Measurements from ENCODE around the gene BMPER.

The BMPER gene

DNA sequence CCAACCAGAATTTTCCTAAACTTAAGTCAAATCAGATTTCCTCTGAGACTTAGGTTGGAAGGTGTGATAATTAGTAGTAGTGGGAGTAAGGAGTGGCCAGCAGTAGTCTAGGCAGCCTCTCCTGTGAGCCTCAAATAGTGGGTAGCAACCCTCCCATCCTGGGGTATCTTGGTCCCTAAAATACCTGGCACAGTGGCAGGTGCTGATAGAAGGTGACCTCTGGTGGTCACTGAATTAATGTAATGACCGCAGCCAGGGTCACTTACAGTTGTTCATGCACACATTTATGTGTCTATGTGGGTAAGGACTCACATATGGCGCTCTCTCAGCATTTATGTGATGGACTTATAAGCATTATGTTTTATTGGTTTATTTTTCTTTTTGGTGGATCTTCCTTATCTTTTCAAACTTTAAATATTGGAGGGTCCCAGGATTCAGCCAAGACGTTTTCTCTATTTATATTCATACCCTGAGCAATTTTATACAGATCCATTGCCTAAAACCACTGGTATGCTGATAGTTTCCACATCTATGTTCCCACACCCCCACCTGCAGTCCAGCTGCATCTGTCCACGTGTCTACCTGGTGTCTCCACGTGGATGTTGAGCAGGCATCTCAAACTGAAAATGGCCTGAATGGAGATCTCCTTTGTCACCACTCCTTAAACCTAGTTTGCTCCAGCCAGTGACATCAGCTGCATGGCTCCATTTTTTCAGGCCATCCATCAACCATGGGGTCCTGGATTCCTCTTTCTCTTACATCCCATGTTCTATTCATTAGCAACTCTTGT is 18.3 kb downstream of the BMPER start:
- TF ChIP-seq, protein P1, sequence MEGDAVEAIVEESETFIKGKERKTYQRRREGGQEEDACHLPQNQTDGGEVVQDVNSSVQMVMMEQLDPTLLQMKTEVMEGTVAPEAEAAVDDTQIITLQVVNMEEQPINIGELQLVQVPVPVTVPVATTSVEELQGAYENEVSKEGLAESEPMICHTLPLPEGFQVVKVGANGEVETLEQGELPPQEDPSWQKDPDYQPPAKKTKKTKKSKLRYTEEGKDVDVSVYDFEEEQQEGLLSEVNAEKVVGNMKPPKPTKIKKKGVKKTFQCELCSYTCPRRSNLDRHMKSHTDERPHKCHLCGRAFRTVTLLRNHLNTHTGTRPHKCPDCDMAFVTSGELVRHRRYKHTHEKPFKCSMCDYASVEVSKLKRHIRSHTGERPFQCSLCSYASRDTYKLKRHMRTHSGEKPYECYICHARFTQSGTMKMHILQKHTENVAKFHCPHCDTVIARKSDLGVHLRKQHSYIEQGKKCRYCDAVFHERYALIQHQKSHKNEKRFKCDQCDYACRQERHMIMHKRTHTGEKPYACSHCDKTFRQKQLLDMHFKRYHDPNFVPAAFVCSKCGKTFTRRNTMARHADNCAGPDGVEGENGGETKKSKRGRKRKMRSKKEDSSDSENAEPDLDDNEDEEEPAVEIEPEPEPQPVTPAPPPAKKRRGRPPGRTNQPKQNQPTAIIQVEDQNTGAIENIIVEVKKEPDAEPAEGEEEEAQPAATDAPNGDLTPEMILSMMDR (IDR thresholded peaks at IDR 0.05; ENCODE audit: extremely low read depth, missing control alignments) = no peak
- no peak for DNase-seq (ENCODE audit: low spot score)

DNA sequence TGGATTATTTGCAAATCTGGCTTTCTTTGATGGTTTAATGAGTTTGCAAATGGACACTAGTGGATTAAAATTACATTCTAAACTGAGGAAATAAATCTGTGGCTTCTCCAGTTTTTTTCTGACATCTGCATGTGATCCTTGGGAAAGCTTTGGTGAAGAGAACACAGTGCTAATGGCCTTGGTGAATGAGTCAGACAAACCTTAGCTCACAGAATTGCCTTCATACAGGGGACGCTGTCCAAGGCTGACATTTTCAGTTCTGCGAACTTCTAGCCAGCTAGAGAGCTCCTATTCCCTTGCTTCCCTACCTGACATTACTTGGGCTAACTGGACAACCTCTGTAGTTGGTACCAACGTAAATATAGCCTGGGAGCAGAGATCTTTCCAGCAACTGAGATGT is 21.2 kb downstream of the BMPER start:
- TF ChIP-seq, protein P1 (IDR thresholded peaks at IDR 0.05; ENCODE audit: extremely low read depth, missing control alignments) = no peak
- no peak for DNase-seq (ENCODE audit: low spot score)

DNA sequence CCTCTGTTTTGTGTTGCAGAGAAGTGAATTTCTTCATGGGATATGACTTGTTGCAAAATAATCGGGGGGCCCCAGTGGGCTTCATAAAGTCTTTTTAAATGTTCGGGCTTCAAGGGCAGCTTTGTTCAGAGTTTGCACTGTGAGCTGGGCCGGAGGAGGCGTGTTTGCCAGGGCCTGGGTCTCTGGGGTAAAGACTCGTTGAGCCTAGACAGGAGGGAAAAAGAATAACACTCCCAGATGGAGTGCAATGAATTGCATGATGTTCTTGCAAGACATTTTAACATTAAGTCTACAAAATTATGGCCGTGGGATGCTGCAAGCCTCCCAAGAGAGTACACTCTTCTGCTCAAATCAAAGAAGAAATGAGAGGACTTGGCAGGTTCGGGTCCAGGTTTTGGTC is 23.6 kb downstream of the BMPER start:
- TF ChIP-seq, protein P1 (IDR thresholded peaks at IDR 0.05; ENCODE audit: extremely low read depth, missing control alignments) = no peak
- DNase-seq (ENCODE audit: low spot score) = no peak

DNA sequence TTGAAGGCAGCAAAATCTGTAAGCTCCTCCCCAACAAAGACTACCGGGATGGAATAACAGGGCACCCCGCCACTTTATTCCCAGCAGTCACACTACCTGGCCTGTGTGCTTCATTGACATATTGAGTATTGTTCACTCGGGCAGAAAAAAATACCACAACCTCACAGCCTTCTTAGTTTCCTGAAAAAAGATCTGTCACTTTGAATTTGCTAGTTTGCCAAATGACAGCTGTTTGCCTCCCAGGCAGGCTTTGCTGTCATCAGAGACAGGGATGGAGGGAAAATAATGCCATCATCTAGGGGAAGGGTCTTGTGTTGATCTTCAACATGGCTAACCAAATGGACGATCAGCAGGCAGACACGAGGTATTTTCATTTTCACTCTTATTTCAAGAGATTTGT is 26.9 kb downstream of the BMPER start:
- no peak for DNase-seq (ENCODE audit: low spot score)
- TF ChIP-seq, protein P1 (IDR thresholded peaks at IDR 0.05; ENCODE audit: extremely low read depth, missing control alignments) = no peak

DNA sequence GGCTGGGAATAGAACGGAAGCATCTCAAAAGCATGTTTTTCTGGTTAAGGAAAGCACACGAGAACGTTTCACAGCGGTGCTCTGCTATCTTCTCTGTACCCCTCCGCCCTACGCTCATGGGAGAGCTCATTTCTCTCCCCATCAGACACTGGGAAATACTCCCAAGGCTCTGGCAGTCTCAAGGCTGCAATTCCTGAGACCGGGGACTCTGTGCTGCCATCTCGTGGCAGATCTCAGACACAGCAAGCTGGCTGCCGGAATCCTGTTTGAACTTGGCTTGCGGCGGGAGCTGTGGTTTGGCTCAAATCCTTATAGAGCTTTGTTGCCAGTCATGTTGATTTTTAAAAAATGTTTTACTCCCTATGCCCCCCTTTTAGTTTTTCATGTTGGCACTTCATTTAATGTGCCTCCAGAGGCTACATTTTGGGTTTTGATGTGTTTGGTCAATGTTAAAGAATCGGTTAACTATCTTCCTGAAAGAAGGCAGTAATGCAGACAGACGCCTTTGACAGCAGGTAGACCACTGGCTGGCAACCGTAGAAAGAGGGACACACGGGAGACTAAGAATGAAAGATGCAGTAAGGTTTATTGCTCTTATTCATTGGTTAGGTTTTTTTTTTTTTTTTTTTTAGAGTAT is 27.6 kb downstream of the BMPER start:
- peak; percentile 67 for DNase-seq (ENCODE audit: low spot score)
- TF ChIP-seq, protein P1 (IDR thresholded peaks at IDR 0.05; ENCODE audit: extremely low read depth, missing control alignments) = peak; percentile 73

DNA sequence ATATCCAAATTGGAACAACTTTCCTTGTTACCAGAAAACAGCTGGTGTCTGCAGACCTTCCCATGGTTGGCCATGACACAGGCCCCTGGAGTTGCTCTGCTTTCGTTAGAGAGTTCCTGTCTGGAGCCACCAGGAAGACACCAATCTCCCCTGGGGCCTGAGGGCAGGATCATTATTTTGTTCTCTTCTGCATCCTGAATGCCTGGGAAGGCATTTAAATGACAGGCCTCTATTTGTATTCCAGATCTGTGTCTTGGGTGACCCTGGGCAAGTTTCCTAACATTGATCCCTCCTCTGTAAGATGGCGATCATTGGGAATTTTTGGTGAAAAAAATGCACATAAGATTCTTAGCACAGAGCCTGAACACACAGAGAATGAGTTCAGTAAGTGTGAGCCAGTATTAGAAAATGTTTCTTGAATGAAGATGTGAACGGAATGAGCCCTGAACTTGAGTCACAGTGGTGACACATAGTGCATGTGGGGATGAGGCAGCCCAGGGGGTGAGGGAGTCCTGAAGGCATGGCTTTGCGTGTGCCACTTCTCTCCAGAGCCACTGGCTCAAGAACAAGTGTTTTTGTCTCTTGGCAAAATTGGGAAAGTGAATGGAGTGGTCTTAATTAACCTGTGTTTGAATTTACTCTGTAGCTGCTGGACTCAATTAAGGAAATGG is 28.4 kb downstream of the BMPER start:
- TF ChIP-seq, protein P1 (IDR thresholded peaks at IDR 0.05; ENCODE audit: extremely low read depth, missing control alignments) = no peak
- no peak for DNase-seq (ENCODE audit: low spot score)

DNA sequence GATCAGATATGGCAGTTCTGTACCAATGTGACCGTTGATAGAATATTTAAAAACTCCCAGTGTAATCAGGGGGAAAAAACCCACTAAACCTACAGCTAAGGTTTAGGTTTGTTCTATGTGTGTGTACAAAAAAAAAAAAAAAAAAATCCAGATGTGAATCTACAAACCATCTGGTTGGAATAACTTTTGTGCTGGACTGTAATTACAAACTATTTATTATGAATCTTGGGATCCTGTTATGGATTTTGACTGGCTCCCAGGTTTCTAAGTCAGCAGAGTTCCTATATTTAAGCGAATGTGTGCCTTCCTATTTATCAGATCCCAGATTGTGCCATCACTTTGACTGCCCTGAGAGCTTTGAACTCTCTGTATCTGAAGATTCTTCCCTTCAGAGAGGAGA is 29.1 kb downstream of the BMPER start:
- DNase-seq (ENCODE audit: low spot score) = no peak
- TF ChIP-seq, protein P1 (IDR thresholded peaks at IDR 0.05; ENCODE audit: extremely low read depth, missing control alignments) = no peak

Data from GM20000 (cell line).